GM12872 (cell line): ENCODE data around the gene HS6ST1.

ENCODE experiments used
- TF ChIP-seq, protein P1 (sequence below): IDR thresholded peaks from 3 replicates; pipeline ENCODE4 v1.5.1; 2011; ENCODE audit warnings: low read depth, mild to moderate bottlenecking, low read length, moderate library complexity; ENCODE audit not compliant: insufficient read depth

Gene HS6ST1

DNA sequence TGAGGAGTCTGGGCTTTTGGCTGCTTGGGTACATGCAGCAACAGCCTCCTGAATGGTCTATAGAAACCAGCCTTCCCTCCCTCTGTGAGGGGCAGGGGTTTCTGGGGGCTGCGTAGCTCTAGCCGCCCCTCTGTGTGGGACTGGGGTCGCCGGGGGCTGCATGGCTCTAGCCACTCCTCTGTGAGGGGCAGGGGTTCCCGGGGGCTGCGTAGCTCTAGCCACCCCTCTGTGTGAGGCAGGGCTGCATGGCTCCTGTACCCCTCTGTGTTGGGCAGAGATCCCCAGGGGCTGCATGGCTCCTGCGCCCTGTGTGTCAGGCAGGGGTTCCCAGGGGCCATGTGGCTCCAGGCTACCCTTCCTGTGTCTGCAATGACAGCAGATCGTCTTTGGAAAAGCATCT, 17.6 kb downstream of the HS6ST1 start:
- TF ChIP-seq, protein P1, sequence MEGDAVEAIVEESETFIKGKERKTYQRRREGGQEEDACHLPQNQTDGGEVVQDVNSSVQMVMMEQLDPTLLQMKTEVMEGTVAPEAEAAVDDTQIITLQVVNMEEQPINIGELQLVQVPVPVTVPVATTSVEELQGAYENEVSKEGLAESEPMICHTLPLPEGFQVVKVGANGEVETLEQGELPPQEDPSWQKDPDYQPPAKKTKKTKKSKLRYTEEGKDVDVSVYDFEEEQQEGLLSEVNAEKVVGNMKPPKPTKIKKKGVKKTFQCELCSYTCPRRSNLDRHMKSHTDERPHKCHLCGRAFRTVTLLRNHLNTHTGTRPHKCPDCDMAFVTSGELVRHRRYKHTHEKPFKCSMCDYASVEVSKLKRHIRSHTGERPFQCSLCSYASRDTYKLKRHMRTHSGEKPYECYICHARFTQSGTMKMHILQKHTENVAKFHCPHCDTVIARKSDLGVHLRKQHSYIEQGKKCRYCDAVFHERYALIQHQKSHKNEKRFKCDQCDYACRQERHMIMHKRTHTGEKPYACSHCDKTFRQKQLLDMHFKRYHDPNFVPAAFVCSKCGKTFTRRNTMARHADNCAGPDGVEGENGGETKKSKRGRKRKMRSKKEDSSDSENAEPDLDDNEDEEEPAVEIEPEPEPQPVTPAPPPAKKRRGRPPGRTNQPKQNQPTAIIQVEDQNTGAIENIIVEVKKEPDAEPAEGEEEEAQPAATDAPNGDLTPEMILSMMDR: no peak

DNA sequence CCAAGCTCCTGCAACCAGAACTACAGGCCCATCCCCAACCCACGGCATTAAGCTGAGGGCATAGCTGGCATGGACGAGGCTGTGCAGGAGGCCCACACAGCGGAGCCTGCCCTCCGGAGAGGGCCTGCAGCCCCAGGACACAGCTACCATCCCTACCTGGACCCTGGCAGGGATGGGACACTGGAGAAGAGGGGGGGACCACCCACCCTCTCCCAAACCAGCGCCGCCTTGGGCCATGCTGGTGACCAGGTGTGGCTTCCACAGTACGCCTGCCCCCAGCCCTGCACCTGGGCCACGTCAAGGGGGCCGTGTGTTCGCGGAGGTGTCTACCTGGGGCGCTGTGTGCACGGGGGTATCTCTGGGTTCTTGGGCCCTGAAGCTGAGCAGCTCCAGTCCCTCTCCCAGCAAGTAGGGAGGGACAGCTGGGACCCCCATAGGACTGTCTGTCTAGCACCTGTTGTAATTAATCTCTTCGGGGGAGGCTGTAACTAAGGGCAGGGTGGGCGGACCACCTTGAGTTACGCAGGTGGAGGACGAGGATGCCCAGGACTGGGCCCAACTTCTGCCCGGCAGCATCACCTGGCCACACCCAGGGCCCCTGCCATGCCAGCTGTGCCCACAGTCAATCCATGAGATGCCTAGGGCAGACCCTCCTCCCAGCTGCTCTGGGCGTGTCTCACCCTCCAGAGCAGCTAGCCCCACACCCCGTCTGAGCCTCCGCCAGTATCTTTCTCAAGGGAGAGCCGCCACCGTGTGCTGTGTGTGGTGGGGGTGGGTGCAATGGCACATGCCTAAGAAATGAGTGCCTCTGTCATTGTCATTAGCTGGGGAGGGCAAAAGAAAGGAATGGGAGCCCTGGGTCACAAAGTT, 18.3 kb downstream of the HS6ST1 start:
- TF ChIP-seq, protein P1: no peak

DNA sequence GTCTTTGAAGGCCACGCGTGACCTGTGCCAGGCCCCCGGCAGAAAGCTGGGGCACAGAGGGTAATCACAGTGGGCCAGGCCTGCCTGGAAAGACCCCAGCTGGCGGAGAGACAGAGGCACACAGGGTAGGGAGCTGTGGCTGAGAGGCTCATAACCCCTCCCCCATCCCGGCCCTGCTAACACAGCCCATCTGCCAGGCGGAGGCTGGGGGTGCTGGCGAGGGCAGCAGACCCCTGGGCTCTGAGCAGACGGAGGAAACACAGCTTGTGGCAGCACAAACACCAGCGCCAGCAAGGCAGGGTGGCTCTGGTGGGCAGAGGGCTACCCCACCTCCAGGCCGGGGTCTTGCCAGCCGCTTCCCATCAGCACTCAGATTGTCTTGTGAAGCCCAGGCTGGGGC, 19.0 kb downstream of the HS6ST1 start:
- TF ChIP-seq, protein P1: no peak

DNA sequence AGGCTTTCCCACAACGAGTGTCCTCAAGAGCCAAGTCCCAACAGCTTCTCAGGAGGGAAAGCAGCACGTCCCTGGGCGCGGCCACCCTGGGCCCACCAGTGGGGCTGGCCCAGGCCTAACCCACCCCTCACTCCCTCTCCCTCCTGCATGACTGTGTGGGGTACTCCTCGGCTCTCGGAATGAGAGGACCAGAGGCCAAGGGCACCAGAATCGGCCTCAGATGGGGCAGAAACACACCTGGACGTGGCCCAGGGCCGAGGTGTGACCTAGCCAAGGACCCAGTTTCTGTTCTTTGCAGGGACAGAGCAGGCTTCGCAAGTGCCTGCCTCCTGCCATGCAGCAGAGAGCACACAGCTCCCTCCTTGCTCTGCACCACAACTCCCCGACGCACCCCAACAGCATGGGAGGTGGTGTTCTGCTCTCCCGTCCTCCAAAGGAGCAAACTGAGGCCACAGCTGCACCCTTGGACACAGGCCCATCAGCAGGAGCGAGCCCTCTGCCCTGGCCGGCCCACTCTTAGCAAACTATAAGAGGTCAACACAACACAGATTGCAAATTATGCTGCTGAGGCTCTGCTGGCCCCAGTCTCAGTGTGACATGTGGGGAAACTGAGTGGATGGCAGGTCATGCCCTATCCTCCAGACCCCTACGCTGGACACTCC, 19.7 kb downstream of the HS6ST1 start:
- TF ChIP-seq, protein P1: no peak

DNA sequence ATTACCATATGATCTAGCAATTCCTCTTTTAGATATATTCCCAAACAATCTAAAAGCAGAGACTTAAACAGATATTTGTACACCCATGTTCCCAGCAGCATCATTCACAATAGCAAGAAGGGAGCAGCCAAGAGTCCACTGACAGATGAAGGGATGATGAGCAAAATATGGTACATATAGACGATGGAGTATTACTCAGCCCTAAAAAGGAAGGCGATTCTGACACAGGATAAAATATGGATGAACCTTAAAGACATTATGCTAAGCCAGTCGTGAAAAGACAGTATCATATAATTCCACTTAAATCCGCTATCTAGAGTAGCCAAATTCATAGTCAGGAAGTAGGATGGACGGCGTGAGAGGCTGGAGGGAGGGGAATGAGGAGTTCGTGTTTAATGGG, 20.4 kb downstream of the HS6ST1 start:
- TF ChIP-seq, protein P1: no peak

DNA sequence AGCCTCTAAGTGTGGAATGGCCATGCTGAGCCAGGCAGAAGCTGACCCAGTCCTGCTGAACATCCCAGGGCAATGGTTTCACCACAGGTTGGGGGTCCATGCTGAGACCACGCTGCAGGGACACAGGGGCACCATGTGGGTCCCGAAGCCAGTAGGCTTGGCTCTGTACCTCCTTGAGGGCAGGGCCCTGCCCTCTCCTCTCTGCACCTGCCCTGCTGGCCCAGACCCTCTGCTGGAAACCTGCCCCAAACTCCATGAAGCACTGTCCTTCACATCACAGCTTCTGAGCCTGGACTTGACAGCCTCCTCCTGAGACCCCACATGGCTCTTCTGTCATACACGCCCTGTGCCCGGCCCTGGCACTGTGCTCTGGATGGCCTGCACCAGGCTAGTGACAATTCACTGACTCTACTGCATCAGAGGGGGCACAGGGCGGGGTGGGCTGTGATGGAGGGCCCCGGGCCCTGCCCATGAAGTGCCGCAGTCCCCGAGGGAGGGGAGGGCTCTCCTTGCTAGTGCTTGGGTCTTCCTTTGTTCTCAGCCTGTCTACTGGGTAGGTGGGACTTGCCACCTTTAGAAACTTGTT, 24.7 kb downstream of the HS6ST1 start:
- TF ChIP-seq, protein P1: no peak

DNA sequence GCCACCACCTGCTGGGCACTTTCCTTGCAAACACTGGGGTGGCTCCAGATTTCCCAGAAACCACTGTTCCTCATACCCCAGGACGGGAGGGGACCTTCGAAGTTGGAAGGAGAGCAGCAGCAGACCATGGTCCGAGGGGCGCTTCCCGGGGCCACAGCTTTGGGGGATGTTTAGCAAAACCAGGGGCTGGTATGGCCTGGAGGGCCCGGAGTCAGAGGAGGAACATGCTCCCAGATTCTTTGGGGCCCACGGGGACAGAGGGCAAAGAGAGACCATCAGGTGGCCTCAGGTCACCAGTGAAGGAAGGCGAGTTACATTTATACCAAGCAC, 25.3 kb downstream of the HS6ST1 start:
- TF ChIP-seq, protein P1: no peak
